K562 (cell line): ENCODE measurements around the gene RSPH6A. TPM values are rescaled to one million over a fixed set of nuclear protein-coding genes. Genes with fewer than 3 reads are reported as not detected.

ENCODE experiments used
- ARHGAP35 ChIP-seq: fragments of 450-650 bp; IDR thresholded peaks from 2 replicates; pipeline ENCODE4 v1.6.1; 2018; ENCODE audit not compliant: partially characterized antibody
- BDP1 ChIP-seq: IDR thresholded peaks from 3 replicates; pipeline ENCODE4 v1.6.1; 2011; ENCODE audit not compliant: insufficient read length, insufficient read depth
- BRD9 ChIP-seq: fragments of 450-650 bp; IDR thresholded peaks from 2 replicates; pipeline ENCODE4 v1.6.1; 2018; ENCODE audit warnings: low read depth; ENCODE audit not compliant: partially characterized antibody
- CBX2 ChIP-seq: fragments of 200-600 bp; sonication (generic); IDR thresholded peaks from one replicate; pipeline ENCODE4 v1.6.1; 2012; ENCODE audit warnings: mild to moderate bottlenecking, low read length, inconsistent platforms; ENCODE audit not compliant: insufficient read depth, poor library complexity, severe bottlenecking
- EHMT2 ChIP-seq: fragments of 450-650 bp; IDR thresholded peaks from 2 replicates; pipeline ENCODE4 v1.6.1; 2018; ENCODE audit warnings: antibody characterized with exemption
- ELF2 ChIP-seq: fragments of 250-450 bp; sonication (Bioruptor Pico); IDR thresholded peaks from 2 replicates; pipeline ENCODE4 v1.5.0; 2021; ENCODE audit warnings: mild to moderate bottlenecking
- GABPB2 ChIP-seq: fragments of 250-450 bp; sonication (Bioruptor Pico); conservative IDR thresholded peaks from 2 replicates; pipeline ENCODE4 v1.5.1; 2021; ENCODE audit warnings: mild to moderate bottlenecking
- HNRNPL ChIP-seq: fragments of 200-400 bp; formaldehyde crosslinking; IDR thresholded peaks from 2 replicates; pipeline ENCODE4 v1.6.1; 2017; ENCODE audit warnings: low read depth, mild to moderate bottlenecking, low read length
- HSF4 ChIP-seq: fragments of 250-450 bp; sonication (Bioruptor Pico); IDR thresholded peaks from 2 replicates; pipeline ENCODE4 v2.1.2; 2022; ENCODE audit warnings: mild to moderate bottlenecking, moderate library complexity, borderline replicate concordance
- IFI16 ChIP-seq: fragments of 250-450 bp; sonication (Bioruptor Pico); IDR thresholded peaks from 2 replicates; pipeline ENCODE4 v2.1.2; 2022; ENCODE audit warnings: mild to moderate bottlenecking, inconsistent platforms
- MYC ChIP-seq, 2 experiments: fragments of 250-450 bp in 1 of 2; sonication (Bioruptor Pico) in 1 of 2; IDR thresholded peaks; 2 replicates each; pipeline versions ENCODE4 v1.5.1 to v1.6.1; 2012 to 2021; ENCODE audit warnings: low read depth in 2 of 2, borderline replicate concordance in 1 of 2, improper control_type of control experiment in 1 of 2, low read length in 1 of 2, mild to moderate bottlenecking in 1 of 2, moderate library complexity in 1 of 2
- NCOA2 ChIP-seq, 2 experiments: fragments of 450-650 bp; IDR thresholded peaks; 2 replicates each; pipeline ENCODE4 v1.6.1; 2018; ENCODE audit warnings: mild to moderate bottlenecking in 2 of 2, moderate library complexity in 1 of 2; ENCODE audit not compliant: partially characterized antibody in 2 of 2
- PML ChIP-seq: IDR thresholded peaks from 2 replicates; pipeline ENCODE4 v1.6.1; 2012; ENCODE audit warnings: low read length, inconsistent platforms
- PRDM10 ChIP-seq: fragments of 450-650 bp; IDR thresholded peaks from 2 replicates; pipeline ENCODE4 v1.6.1; 2018; ENCODE audit not compliant: partially characterized antibody
- PYGO2 ChIP-seq: fragments of 450-650 bp; IDR thresholded peaks from 2 replicates; pipeline ENCODE4 v1.6.1; 2016; ENCODE audit warnings: mild to moderate bottlenecking, missing genetic modification characterization, moderate library complexity, missing compliant biosample characterization
- UBTF ChIP-seq, 2 experiments: IDR thresholded peaks; 2 replicates each; pipeline ENCODE4 v1.6.1; 2012; ENCODE audit warnings: improper control_type of control experiment in 2 of 2, low read depth in 2 of 2, low read length in 2 of 2, borderline replicate concordance in 1 of 2
- ZNF311 ChIP-seq: fragments of 250-450 bp; sonication (Bioruptor Pico); IDR thresholded peaks from 2 replicates; pipeline ENCODE4 v1.4.0; 2020; ENCODE audit warnings: mild to moderate bottlenecking, moderate library complexity
- ZNF445 ChIP-seq: fragments of 250-450 bp; sonication (Bioruptor Pico); IDR thresholded peaks from 2 replicates; pipeline ENCODE4 v1.4.0; 2020; ENCODE audit warnings: low read depth, mild to moderate bottlenecking, moderate library complexity
- polyA plus RNA-seq, 8 experiments: library from polyadenylated mRNA; depleted of rRNA in 4 of 8; stranded (reverse) in 5 of 8; unstranded in 3 of 8; fragments of >200 nt; fragmentation: Nextera tagmentation in 2 of 8; fragmentation: Illumina TruSeq in 1 of 8; extraction: Ambion mirVana in 2 of 8; extraction: Trizol in 1 of 8; gene quantifications; 2 replicates each; pipeline versions ENCODE4 v1.2.1 to v1.2.3, GENCODE V29; 2011 to 2014; ENCODE audit warnings: inconsistent platforms in 1 of 8, missing spikeins in 1 of 8
- total RNA-seq, 7 experiments: library from RNA; depleted of rRNA in 6 of 7; stranded (reverse); fragments of >200 nt in 6 of 7; fragmentation: Illumina TruSeq in 2 of 7; extraction: Trizol in 2 of 7; gene quantifications; 2 replicates each; pipeline versions ENCODE4 v1.2.1 to v1.2.3, GENCODE V29; 2011 to 2021; ENCODE audit warnings: low replicate concordance in 1 of 7
- TF ChIP-seq, protein P1 (sequence below): sonication (generic); formaldehyde crosslinking; IDR thresholded peaks from 2 replicates; pipeline ENCODE4 v1.8.0; 2023; ENCODE audit warnings: mild to moderate bottlenecking, missing genetic modification reagents

RSPH6A gene
- total and polyA plus RNA-seq, 9 of the 15 experiments (the other 6 are each of a cell fraction or from before 2014, with no cell fraction given): 0.03 to 0.15 (median 0.07) TPM; not detected in 5

GRCh38 chr19:45767881-45768654 lies 47.0 kb downstream of the RSPH6A start (continued):
- TF ChIP-seq HNRNPL (0 out of 2 replicates have a peak, but pooled peaks have one; percentile 56), ELF2 (0 out of 2 replicates have a peak, but pooled peaks have one; percentile 45), CBX2 (no peak), ZNF311 (CRISPR knock-in tag) (no peak), MYC (IDR thresholded peaks at IDR 0.05; ENCODE audit: low read depth, low read length) (peak; percentile 74), MYC (CRISPR knock-in tag; IDR thresholded peaks at IDR 0.05; ENCODE audit: borderline replicate concordance, low read depth) (peak; percentile 54; the same call in 1 of the 2 replicates), PML (no peak), PRDM10 (no peak), NCOA2 (IDR thresholded peaks at IDR 0.05; ENCODE audit: partially characterized antibody in 2 of 2) (no peak), ZNF445 (CRISPR knock-in tag) (no peak), EHMT2 (no peak), HSF4 (no peak), PYGO2 (tag) (no peak), GABPB2 (CRISPR knock-in tag) (no peak), UBTF (IDR thresholded peaks at IDR 0.05; ENCODE audit: borderline replicate concordance in 1 of 2, low read depth in 2 of 2, low read length in 2 of 2) (peak; percentile 60 to 61; a peak in 1 of 4 replicates), ARHGAP35 (no peak), BRD9 (no peak), IFI16 (CRISPR knock-in tag) (no peak), BDP1 (no peak)
- TF ChIP-seq, protein P1, sequence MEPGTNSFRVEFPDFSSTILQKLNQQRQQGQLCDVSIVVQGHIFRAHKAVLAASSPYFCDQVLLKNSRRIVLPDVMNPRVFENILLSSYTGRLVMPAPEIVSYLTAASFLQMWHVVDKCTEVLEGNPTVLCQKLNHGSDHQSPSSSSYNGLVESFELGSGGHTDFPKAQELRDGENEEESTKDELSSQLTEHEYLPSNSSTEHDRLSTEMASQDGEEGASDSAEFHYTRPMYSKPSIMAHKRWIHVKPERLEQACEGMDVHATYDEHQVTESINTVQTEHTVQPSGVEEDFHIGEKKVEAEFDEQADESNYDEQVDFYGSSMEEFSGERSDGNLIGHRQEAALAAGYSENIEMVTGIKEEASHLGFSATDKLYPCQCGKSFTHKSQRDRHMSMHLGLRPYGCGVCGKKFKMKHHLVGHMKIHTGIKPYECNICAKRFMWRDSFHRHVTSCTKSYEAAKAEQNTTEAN (CRISPR knock-in tag): no peak
